HG03571 (cell line): ENCODE data around the gene ATXN7L1.

ENCODE experiments used
- ATAC-seq: cut with Tn5 transposase; IDR thresholded peaks from one replicate; pipeline ENCODE4 v1.9.1; 2021; ENCODE audit not compliant: unreplicated experiment

The ATXN7L1 gene

GRCh38 chr7:105653441-105654005 lies 222.9 kb downstream of the ATXN7L1 start:
- ATAC-seq: no peak

DNA sequence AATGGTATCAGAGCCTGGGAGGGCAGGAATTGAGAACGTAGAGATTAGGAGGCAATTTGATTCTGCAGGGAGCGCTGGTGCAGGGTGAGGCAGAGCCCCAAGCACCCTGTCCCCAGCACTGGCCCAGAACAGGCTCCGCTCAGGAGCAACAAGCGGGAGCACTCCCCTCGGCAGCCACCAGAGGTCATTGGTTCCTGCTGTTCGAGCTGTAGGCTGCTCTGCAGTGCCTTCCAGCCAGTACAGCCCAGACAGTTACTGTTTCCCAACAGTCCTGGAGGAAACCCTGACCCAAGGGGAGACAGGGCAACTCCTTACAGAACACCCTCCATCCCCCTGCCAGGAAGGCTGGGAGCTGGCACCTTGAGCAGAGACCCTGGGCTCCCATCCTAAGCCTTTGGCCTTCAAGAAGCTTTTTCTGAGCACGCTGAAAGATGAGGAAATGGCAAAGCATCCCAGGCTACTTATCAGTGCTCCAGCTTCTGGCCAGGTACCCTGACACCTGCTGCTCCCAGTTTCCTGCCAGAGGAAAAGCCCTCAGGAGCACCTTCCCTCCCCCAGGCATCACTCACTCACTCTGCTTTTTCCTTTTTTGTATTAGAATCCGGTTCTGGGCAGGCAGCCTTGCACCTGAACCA lies 223.9 kb downstream of the ATXN7L1 start:
- ATAC-seq: peak; percentile 74

GRCh38 chr7:105651798-105652197 lies 224.6 kb downstream of the ATXN7L1 start:
- no peak for ATAC-seq

DNA sequence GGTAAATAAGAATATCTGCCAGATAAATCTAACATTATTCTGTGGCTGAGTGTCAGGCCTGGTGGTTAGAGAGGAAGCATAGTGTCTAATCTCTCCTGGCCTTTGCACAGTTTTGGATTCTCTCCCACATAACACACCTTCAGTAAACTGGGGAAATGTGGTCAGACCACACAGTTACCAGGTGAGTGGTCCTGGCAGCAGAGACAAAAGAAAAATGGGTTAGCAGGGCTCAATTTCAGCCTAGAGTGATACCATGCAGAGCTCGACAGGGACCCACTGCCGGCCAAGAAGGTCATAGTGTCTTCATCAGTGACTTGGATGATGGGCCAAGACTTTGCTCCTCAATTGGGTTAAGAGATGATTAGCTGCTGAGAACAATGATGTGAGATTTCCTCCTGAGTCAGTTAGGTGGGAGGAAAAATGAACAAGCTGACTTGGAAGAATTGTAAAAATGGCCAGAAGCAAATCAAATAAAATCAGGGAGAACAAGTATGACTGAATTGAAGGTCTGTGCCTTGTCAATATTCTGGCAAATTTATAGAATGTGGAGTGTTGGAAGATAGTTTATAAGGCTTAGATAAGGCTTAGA lies 225.9 kb downstream of the ATXN7L1 start:
- ATAC-seq: no peak

- no peak for ATAC-seq
Observed at GRCh38 chr7:105649727-105650381, 226.5 kb downstream of the ATXN7L1 start.

- no peak for ATAC-seq
Observed at GRCh38 chr7:105648561-105649401, 227.6 kb downstream of the ATXN7L1 start.

DNA sequence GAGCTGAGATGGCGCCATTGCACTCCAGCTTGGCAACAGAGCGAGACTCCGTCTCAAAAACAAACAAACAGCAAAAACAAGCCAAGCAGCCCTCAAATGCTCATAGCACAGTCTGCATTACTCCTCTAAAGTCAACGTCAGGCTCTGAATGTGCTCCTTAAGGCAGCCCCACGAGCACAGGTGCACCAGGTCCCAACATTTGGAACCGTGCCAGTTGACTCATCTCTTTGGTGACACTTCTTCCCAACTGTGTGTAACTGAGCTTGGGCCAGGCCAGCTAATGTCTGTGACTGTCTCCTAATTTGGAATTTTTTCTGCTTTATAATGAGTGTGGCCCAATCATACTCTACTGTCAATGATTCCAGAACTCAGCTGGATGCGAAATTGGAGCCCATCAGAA lies 228.8 kb downstream of the ATXN7L1 start:
- no peak for ATAC-seq

DNA sequence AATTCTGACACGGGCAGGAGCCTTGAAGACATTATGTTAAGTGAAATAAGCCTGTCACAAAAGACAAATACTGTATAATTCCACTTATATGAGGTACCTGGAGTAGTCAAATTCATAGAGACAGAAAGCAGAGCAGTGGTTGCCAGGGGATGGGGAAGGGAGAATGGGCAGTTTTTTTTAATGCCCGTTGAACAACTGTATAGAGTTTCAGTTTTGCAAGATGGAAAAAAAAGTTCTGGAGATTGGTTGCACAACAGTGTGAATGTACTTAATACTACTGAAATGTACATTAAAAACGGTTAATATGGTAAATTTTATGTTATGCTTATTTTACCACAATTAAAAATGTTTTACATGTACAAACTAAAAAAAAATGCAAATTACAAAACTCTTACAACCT lies 231.5 kb downstream of the ATXN7L1 start:
- ATAC-seq: no peak

- no peak for ATAC-seq
Observed at GRCh38 chr7:105643851-105644250, 232.5 kb downstream of the ATXN7L1 start.

- ATAC-seq: no peak
Observed at GRCh38 chr7:105643384-105643783, 233.0 kb downstream of the ATXN7L1 start.

DNA sequence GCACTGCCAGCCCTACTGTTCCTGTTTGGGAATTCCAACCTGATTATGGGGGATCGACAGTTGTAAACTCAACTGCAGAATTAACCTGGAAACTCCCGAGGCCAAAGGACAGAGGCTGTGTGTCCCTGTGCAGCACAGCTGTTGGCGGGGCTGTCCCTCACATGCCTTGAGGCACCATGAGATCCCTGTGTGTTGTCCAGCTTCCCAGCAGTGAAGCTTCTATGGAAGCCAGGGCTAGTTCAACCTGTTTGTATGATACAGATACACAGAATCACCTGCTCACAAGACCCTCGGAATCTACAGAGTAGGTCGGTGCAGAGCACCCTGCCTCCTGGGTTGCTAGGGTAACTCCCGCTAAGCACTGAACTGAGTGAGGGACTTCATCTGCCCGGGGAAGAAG lies 234.1 kb downstream of the ATXN7L1 start:
- no peak for ATAC-seq

- ATAC-seq: no peak
Observed at GRCh38 chr7:105640956-105641810, 235.2 kb downstream of the ATXN7L1 start.

DNA sequence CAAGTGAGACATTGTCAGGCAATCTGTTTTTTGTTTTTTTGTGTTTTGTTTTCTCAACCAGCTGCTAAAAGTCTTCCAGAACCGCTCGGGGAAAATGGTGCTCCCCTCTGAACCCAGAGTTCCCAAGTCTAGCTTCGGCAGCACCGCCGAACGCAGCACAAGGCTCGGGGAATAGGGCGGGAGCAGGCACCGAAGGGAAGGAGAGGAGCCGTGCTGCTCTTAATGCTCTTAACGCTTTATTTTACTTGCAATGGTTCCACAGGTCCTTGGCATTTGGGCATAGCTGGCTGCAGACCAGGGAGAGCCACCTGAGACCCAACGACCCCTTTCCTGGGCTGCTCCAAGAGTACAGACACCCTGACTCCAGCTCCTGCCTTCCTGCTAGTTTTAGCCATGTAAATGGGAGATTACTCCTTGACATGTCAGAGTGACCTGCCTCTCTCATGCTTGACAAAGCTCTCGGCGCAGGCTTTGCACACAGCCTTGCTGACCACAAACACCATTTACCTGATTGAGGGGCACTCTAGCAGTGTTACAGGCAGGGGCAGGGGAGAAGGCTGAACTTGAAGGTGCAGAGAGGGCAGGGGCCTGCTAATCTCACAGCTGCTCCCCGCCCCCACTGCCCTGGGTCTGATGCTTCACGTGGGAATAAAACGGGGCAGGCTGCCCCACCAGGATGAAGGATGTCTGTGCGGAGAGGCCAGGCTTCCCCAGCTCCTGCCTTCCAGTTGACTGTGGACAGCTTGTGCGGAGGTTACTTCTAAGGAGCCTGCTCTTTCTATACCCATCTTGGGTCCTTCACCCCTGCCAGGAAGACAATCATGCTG lies 236.5 kb downstream of the ATXN7L1 start:
- ATAC-seq: no peak

- no peak for ATAC-seq
Observed at GRCh38 chr7:105638902-105639495, 237.4 kb downstream of the ATXN7L1 start.

DNA sequence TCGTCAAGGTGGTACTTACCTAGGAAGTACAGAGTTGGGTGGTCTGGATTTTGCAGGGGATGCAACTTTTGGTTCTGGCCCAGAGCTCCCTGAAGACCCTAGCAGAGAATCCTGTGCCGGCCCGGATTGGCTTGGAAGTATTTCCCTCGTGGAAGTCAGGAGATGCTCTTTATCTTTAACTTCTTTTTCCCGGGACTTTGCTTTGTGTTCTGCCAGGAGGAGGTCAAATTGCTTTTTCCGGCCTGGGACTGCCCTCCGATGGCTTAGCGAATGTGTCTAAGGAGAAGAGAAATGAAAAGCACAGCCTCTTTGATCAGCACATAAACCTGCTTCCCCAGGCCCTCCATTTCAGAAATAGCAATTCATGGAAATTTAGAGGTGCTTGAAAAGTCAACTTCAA lies 238.1 kb downstream of the ATXN7L1 start:
- ATAC-seq: no peak

- no peak for ATAC-seq
Observed at GRCh38 chr7:105637755-105638154, 238.6 kb downstream of the ATXN7L1 start.

DNA sequence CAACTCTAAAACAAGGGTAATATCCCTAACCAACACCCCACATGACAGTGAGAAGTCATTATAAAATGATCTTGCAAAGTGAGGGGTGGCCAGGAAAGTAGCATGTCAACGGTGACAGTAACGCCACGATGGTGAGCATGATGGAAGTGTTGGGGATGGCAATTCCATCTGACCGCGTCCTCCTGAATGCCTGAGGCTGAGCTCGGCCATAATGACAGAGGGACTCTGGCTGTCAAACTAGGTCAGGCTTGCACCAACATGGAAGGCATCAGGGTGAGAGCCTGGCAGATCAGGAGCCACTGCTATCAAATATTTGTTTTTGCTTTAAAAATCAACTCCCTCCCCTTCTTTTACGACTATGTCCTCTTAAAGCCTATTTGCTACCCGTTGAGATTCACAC lies 239.4 kb downstream of the ATXN7L1 start:
- no peak for ATAC-seq

- ATAC-seq: no peak
Observed at GRCh38 chr7:105635197-105635596, 241.2 kb downstream of the ATXN7L1 start.

GRCh38 chr7:105625986-105626385 lies 250.4 kb downstream of the ATXN7L1 start:
- no peak for ATAC-seq
